Keratinocyte (primary cell): ENCODE data around the gene CNNM2.

ENCODE experiments used
- EZH2 ChIP-seq: IDR thresholded peaks from one replicate; pipeline ENCODE4 v1.6.1; 2012; ENCODE audit warnings: inconsistent platforms, mild to moderate bottlenecking, low read length, moderate library complexity
- TF ChIP-seq, protein P1 (sequence below), 3 experiments: IDR thresholded peaks in 1 of 3; conservative IDR thresholded peaks in 1 of 3; optimal IDR thresholded peaks in 1 of 3; 2 replicates in 2 of 3; 3 replicates in 1 of 3; pipeline versions ENCODE3 to v1.5.1; 2011; ENCODE audit warnings: low read length in 3 of 3, mild to moderate bottlenecking in 3 of 3, moderate library complexity in 2 of 3, control low read depth in 1 of 3, inconsistent platforms in 1 of 3; ENCODE audit not compliant: insufficient read depth in 2 of 3; ENCODE audit errors: extremely low read depth in 1 of 3

DNA sequence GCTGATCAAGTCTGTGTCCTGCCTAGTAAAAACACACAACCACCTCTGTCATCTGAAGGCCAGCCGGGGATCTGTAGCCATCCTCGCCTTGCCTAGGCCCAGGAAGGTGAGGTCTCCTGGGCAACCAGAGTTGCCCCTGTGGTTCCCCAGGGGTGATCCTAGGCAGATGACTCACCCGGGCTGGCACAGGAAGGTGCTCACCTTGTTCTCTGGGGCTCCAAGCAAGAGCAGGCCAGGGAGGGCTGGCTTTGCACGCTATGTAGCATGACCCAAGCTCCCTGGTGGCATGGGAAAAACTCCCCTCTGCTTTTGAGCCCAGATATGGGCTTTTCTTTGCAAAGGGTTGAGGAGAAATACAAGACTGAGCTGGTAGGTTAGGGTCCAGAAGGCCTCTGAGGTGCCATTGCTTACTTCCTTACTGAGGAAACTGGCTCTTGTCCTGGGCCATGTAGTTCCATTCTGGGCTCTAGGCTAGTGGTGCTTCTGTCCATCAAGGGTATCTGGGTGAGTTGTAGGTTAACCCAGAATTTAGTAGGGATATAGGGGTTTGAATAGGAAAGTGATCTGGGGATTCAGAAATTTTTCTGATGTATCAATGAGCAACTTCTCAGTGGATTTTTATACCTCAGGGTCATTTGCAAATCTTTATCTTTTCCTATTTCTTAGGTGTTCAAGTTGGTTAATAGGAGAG is 162.9 kb downstream of the CNNM2 start:
- TF ChIP-seq, protein P1, sequence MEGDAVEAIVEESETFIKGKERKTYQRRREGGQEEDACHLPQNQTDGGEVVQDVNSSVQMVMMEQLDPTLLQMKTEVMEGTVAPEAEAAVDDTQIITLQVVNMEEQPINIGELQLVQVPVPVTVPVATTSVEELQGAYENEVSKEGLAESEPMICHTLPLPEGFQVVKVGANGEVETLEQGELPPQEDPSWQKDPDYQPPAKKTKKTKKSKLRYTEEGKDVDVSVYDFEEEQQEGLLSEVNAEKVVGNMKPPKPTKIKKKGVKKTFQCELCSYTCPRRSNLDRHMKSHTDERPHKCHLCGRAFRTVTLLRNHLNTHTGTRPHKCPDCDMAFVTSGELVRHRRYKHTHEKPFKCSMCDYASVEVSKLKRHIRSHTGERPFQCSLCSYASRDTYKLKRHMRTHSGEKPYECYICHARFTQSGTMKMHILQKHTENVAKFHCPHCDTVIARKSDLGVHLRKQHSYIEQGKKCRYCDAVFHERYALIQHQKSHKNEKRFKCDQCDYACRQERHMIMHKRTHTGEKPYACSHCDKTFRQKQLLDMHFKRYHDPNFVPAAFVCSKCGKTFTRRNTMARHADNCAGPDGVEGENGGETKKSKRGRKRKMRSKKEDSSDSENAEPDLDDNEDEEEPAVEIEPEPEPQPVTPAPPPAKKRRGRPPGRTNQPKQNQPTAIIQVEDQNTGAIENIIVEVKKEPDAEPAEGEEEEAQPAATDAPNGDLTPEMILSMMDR (optimal IDR thresholded peaks at IDR 0.05 in 1 of 3, IDR thresholded peaks at IDR 0.05 in 1 of 3, conservative IDR thresholded peaks at IDR 0.05 in 1 of 3; ENCODE audit: extremely low read depth in 1 of 3, insufficient read depth in 2 of 3, low read length in 3 of 3), result no peak
- TF ChIP-seq EZH2, result no peak
